Ishikawa (cell line): Measurements from ENCODE around the gene DLD.

Source experiments
- CEBPB ChIP-seq: IDR thresholded peaks from 2 replicates; pipeline ENCODE4 v1.6.1; 2012
- CREB1 ChIP-seq: IDR thresholded peaks from 2 replicates; pipeline ENCODE4 v1.6.1; 2012; ENCODE audit warnings: low read depth
- EGR1 ChIP-seq: IDR thresholded peaks from 2 replicates; pipeline ENCODE4 v1.6.1; 2012
- EP300 ChIP-seq: IDR thresholded peaks from 2 replicates; pipeline ENCODE4 v1.6.1; 2012; ENCODE audit warnings: borderline replicate concordance
- FOXM1 ChIP-seq: IDR thresholded peaks from 2 replicates; pipeline ENCODE4 v1.6.1; 2012; ENCODE audit warnings: low read depth, borderline replicate concordance
- MAX ChIP-seq: IDR thresholded peaks from 2 replicates; pipeline ENCODE4 v1.6.1; 2012
- NFIC ChIP-seq: IDR thresholded peaks from 2 replicates; pipeline ENCODE4 v1.6.1; 2012
- RAD21 ChIP-seq: IDR thresholded peaks from 2 replicates; pipeline ENCODE4 v1.6.1; 2012; ENCODE audit warnings: low read depth
- REST ChIP-seq: IDR thresholded peaks from 2 replicates; pipeline ENCODE4 v1.6.1; 2012; ENCODE audit warnings: low read depth, mild to moderate bottlenecking
- TAF1 ChIP-seq: IDR thresholded peaks from 2 replicates; pipeline ENCODE4 v1.6.1; 2012; ENCODE audit warnings: low read depth, mild to moderate bottlenecking
- TCF12 ChIP-seq: IDR thresholded peaks from 2 replicates; pipeline ENCODE4 v1.6.1; 2012; ENCODE audit warnings: low read depth
- TEAD4 ChIP-seq: IDR thresholded peaks from 2 replicates; pipeline ENCODE4 v1.6.1; 2012
- USF1 ChIP-seq: IDR thresholded peaks from 2 replicates; pipeline ENCODE4 v1.6.1; 2012
- YY1 ChIP-seq: IDR thresholded peaks from 2 replicates; pipeline ENCODE4 v1.6.1; 2012; ENCODE audit warnings: low read depth
- ZBTB7A ChIP-seq: IDR thresholded peaks from 2 replicates; pipeline ENCODE4 v1.6.1; 2012; ENCODE audit warnings: low read depth

Gene DLD

GRCh38 chr7:107860279-107860961 is 30.6 kb upstream of the DLD start:
- no peak for TF ChIP-seq YY1
- no peak for TF ChIP-seq TCF12
- TF ChIP-seq EP300 = no peak
- TF ChIP-seq EGR1 = no peak
- no peak for TF ChIP-seq CREB1
- no peak for TF ChIP-seq CEBPB
- TF ChIP-seq FOXM1 = no peak
- TF ChIP-seq REST = no peak
- TF ChIP-seq MAX = no peak
- TF ChIP-seq RAD21 = no peak
- TF ChIP-seq ZBTB7A = no peak
- TF ChIP-seq TEAD4 = no peak
- TF ChIP-seq TAF1 = no peak
- TF ChIP-seq NFIC = no peak
- no peak for TF ChIP-seq USF1

- TF ChIP-seq ZBTB7A (no peak), YY1 (no peak), RAD21 (no peak), NFIC (no peak), MAX (no peak), USF1 (no peak), EGR1 (no peak), TAF1 (no peak), CREB1 (no peak), REST (no peak), TCF12 (no peak), CEBPB (no peak), TEAD4 (no peak), EP300 (no peak), FOXM1 (no peak)
These were observed 29.9 kb upstream of the DLD start for GRCh38 chr7:107860981-107861652.

GRCh38 chr7:107865956-107866775 is 24.8 kb upstream of the DLD start:
- no peak for TF ChIP-seq TAF1
- TF ChIP-seq EGR1 = no peak
- no peak for TF ChIP-seq YY1
- TF ChIP-seq MAX = no peak
- TF ChIP-seq USF1 = no peak
- no peak for TF ChIP-seq EP300
- no peak for TF ChIP-seq TCF12
- no peak for TF ChIP-seq CEBPB
- TF ChIP-seq ZBTB7A = no peak
- no peak for TF ChIP-seq TEAD4
- TF ChIP-seq REST = no peak
- no peak for TF ChIP-seq RAD21
- TF ChIP-seq NFIC = no peak
